HCT116 (cell line): ENCODE measurements around the gene ESR1.

Experiments
- JUND ChIP-seq: IDR thresholded peaks from 2 replicates; pipeline ENCODE4 v1.6.1; 2012
- POLR2A ChIP-seq: IDR thresholded peaks from 2 replicates; pipeline ENCODE4 v1.7.0; 2011; ENCODE audit warnings: borderline replicate concordance; ENCODE audit not compliant: insufficient read depth, insufficient read length; ENCODE audit errors: extremely low read depth
- SP1 ChIP-seq: IDR thresholded peaks from 2 replicates; pipeline ENCODE4 v1.6.1; 2012; ENCODE audit warnings: low read depth
- TF ChIP-seq, protein P1 (sequence below), 3 experiments: fragments of 200-600 bp in 1 of 3; sonication (generic) in 1 of 3; IDR thresholded peaks in 2 of 3; conservative IDR thresholded peaks in 1 of 3; 2 replicates each; pipeline ENCODE4 v1.5.1; 2012 to 2017; ENCODE audit warnings: low read depth in 2 of 3, low read length in 2 of 3, antibody characterized with exemption in 1 of 3, borderline replicate concordance in 1 of 3, control low read depth in 1 of 3, mild to moderate bottlenecking in 1 of 3, mixed read lengths in 1 of 3, mixed run types in 1 of 3, moderate library complexity in 1 of 3; ENCODE audit not compliant: insufficient read depth in 1 of 3
- TF ChIP-seq, protein P2 (sequence below): IDR thresholded peaks from 2 replicates; pipeline ENCODE4 v1.6.1; 2011; ENCODE audit warnings: mild to moderate bottlenecking, low read length, moderate library complexity; ENCODE audit not compliant: insufficient replicate concordance; ENCODE audit errors: extremely low read depth

DNA sequence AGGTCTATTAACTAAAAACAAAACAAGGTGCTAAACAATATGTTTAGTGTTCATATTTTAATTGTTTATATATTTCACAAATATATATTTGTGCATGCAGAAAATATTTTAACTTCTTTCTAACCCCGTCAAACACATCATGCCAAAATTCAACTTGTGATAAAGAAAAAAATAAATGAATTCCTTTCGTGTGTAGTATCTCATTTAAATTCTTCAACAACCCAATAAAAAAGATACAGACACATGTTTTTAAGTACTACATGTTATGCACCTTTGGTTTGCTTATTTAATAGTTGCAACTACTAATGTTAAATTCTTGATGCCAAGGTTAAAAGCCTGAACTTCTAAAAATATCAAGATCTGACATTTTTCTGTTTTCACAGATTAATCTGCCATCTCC, 252.4 kb downstream of the ESR1 start:
- TF ChIP-seq, protein P1, sequence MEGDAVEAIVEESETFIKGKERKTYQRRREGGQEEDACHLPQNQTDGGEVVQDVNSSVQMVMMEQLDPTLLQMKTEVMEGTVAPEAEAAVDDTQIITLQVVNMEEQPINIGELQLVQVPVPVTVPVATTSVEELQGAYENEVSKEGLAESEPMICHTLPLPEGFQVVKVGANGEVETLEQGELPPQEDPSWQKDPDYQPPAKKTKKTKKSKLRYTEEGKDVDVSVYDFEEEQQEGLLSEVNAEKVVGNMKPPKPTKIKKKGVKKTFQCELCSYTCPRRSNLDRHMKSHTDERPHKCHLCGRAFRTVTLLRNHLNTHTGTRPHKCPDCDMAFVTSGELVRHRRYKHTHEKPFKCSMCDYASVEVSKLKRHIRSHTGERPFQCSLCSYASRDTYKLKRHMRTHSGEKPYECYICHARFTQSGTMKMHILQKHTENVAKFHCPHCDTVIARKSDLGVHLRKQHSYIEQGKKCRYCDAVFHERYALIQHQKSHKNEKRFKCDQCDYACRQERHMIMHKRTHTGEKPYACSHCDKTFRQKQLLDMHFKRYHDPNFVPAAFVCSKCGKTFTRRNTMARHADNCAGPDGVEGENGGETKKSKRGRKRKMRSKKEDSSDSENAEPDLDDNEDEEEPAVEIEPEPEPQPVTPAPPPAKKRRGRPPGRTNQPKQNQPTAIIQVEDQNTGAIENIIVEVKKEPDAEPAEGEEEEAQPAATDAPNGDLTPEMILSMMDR (IDR thresholded peaks at IDR 0.05 in 2 of 3, conservative IDR thresholded peaks at IDR 0.05 in 1 of 3; ENCODE audit: borderline replicate concordance in 1 of 3, insufficient read depth in 1 of 3, low read depth in 2 of 3, low read length in 2 of 3) = no peak
- TF ChIP-seq SP1 = no peak
- TF ChIP-seq, protein P2, sequence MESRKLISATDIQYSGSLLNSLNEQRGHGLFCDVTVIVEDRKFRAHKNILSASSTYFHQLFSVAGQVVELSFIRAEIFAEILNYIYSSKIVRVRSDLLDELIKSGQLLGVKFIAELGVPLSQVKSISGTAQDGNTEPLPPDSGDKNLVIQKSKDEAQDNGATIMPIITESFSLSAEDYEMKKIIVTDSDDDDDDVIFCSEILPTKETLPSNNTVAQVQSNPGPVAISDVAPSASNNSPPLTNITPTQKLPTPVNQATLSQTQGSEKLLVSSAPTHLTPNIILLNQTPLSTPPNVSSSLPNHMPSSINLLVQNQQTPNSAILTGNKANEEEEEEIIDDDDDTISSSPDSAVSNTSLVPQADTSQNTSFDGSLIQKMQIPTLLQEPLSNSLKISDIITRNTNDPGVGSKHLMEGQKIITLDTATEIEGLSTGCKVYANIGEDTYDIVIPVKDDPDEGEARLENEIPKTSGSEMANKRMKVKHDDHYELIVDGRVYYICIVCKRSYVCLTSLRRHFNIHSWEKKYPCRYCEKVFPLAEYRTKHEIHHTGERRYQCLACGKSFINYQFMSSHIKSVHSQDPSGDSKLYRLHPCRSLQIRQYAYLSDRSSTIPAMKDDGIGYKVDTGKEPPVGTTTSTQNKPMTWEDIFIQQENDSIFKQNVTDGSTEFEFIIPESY = no peak
- TF ChIP-seq JUND = no peak
- no peak for TF ChIP-seq POLR2A
